HG03060 (cell line): ENCODE results near the gene SNTG2.
A peak's percentile ranks its signal among the peaks of the same experiment; 100 is the strongest.

ENCODE experiments used
- ATAC-seq: cut with Tn5 transposase; IDR thresholded peaks from one replicate; pipeline ENCODE4 v1.9.1; 2021; ENCODE audit warnings: low read depth, moderate number of reproducible peaks; ENCODE audit not compliant: unreplicated experiment

The SNTG2 gene

GRCh38 chr2:926259-926793 is 24.3 kb upstream of the SNTG2 start:
- no peak for ATAC-seq

DNA sequence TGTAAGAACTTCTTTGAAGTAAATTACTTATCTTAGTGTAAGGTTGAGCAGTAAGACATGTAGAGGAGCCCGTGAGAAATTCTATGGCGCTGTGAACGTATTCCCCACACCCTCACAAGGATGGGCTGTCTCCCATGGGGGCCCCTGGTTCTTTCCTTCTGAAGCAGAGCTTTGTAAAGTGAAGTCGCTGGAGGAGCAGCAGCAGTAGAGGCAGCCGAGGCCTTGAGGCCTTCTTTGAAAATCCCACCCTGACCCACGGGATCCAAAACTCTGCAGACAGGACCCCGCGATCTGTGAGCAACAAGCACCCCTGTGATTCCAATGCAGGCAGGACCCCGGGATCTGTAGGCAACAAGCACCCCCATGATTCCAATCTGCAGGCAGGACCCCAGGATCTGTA is 23.8 kb upstream of the SNTG2 start:
- no peak for ATAC-seq

GRCh38 chr2:929011-929735 is 21.5 kb upstream of the SNTG2 start:
- no peak for ATAC-seq

DNA sequence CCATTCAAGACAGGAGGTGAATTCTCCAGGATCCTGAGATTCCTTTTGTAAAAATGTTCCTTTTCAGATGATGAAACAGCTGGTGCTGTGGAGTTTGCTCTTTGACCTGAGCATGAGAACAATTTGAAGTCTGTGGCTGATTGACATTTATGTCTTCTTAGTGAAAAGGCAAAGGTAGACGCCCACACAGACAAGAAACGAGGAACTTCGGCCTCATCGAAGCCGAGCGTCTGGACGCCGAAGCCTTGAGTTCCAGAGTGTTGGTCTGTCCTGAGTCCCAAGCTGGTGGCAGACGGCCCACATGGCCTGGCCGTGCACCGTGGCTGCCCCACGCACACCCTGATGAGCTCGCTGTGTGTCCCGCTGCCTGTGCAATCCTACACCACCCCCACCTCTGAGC is 20.7 kb upstream of the SNTG2 start:
- no peak for ATAC-seq

DNA sequence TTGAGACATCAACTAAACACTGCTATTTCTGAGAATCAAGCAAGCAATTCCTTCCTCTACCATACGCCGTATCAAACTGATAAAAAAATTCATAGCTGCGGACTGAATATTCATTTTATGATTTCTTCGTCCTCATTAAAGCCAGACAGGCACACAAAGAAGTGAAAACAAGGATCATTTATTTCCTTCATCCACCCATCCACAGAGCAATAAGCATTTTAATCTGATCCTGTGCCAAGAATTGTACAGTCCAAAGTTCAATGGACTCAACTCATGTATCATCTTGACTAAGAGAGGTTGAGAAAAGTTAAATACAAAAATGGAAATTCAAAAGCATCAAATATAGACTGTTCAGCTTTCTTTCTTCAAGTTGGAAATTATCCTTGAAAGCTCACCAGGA is 19.7 kb upstream of the SNTG2 start:
- ATAC-seq = no peak

GRCh38 chr2:932320-933115 is 18.1 kb upstream of the SNTG2 start:
- ATAC-seq = no peak

GRCh38 chr2:933734-934295 is 16.8 kb upstream of the SNTG2 start:
- no peak for ATAC-seq

- no peak for ATAC-seq
Observed at GRCh38 chr2:937530-937929, 13.1 kb upstream of the SNTG2 start.

DNA sequence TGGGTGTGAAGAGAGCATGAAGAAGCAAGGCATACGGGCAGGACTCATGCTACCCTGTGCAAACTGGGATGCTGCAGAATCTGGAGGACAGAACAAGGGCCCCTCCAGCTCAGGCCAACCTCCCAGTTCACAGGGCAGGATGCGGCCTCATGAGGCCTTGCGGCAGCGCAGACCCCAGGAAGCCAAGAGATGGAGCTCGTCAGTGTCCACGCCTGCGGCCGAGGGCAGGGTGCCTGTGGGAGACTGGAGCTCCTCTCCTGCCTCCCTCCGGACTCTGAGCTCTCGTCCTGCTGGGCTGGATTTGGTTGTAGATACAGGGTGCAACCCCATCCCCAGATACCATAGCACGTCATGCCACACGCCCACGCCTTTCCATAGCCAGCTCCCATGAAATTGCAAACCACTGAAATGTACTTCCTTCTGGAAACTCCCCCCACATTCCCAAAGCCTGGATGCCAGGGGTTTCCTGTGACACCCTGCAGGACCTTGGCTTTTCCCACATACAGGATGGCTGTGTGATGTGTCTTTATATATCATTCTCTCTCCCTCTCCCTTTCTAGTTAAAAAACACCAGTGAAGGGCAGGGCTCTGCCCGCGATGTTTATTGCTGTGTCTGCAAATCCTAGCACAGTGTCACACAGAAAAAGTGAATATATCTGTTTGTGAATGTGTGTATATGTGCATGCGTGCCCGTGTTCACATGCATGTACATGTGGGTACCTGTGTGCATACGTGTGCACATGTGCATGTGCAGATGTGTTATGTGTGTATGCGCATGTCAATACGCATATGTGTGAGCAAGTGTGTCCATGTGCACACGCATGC is 12.3 kb upstream of the SNTG2 start:
- ATAC-seq = no peak

DNA sequence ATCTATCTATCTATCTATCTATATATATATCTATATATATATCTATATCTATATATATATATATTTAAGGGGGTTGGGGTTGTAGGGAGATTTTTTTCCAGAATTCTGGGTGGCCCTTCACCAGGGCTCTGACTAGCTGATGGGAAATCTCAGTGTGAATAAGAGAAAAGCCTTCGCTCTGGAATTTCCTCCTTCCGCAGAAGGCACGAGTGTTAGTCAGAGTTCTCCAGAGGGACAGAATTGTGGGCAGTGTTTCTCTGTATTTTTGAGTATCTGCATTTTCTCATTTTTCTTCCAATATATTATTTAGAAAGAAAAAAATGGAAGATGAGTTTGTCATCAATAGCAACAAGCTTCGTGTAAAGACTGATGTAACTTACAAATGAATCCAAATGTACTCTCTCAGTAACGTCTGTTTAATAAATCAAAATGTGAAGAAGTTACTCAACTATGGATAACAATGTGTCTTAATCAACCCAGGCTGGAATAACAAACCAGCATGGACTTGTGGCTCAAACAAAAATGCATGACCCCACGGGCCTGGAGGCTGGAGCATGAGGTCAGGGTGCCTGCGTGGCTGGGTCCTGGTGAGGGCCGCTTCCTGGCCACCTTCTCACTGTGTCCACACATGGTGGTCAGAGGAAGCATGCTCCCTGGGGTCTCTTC is 10.6 kb upstream of the SNTG2 start:
- ATAC-seq = no peak

DNA sequence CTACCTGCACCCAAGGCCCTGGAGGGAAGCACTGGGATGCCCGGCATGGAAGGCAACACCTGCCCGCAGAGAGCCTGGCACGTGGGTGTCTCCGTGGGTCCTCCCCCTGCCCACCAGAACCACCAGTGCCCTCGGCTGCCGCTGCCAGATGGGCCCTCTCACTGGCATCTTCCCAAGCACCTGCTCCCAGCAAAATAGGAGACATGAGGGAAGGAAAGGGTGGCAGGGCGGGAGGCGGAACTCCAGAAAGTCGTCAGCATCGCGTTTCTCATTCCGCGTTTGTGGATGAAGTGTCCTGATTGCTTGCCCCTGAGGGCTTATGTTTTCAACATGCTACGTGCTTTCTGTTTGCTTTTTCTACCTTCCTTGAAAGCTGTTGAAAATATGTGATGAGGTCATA is 8.8 kb upstream of the SNTG2 start:
- no peak for ATAC-seq

GRCh38 chr2:942775-943460 is 7.7 kb upstream of the SNTG2 start:
- no peak for ATAC-seq

DNA sequence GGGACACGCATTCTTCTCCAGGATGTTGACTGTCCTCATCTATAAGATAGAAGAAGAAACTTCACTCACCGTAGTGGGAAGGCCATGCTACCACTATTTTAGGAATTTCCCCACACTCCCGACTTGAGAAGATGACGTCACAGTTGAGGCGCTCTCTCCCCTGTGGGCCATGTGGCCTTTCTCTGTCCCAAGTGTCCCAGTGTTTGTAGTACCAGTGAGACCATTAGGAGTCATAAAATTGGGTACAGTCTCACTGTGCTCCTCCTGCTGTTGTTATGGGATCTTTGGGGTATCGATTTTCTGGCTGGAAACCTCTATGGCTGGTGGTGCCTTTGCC is 7.2 kb upstream of the SNTG2 start:
- no peak for ATAC-seq

DNA sequence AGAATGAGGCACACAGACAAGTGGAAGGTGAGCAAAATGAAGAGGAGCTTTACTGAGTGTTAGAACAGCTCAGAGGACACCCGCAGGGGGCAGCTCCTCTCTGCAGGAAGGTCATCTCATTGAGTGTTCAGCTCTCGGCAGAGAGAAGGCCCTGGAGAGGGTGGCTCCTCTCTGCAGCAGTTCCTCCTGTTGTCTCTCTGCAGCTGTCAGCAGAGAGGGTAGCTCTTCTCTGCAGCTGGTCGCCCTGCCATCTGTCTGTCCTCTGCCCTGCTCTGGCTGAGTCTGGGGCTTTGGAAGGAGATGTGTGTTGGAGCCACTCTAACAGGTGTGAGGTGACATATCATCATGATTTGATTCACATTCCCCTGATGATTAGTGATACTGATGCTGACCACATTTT is 6.8 kb upstream of the SNTG2 start:
- no peak for ATAC-seq

- ATAC-seq = no peak
Observed at GRCh38 chr2:944693-945092, 6.0 kb upstream of the SNTG2 start.

DNA sequence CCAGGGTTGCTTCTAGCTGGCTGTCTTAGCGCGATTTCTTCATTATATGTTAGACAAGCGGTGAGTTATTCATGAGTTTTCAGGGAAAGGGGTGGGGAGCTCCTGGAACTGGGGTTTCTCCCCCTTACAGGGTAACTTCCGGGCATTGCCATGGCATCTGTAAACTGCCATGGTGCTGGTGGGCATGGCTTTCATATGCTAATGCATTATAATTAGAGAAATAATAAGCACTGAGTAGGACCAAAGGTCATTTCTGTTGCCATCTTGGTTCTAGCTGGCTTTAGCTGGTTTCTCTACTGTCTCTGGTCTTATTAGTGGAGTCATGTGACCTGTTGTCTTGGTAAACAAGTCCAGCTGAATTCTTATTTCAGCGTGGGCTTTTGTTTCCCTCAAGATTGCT is 5.5 kb upstream of the SNTG2 start:
- ATAC-seq = no peak

- peak; percentile 39 for ATAC-seq
Observed at GRCh38 chr2:946073-946948, 4.3 kb upstream of the SNTG2 start.

DNA sequence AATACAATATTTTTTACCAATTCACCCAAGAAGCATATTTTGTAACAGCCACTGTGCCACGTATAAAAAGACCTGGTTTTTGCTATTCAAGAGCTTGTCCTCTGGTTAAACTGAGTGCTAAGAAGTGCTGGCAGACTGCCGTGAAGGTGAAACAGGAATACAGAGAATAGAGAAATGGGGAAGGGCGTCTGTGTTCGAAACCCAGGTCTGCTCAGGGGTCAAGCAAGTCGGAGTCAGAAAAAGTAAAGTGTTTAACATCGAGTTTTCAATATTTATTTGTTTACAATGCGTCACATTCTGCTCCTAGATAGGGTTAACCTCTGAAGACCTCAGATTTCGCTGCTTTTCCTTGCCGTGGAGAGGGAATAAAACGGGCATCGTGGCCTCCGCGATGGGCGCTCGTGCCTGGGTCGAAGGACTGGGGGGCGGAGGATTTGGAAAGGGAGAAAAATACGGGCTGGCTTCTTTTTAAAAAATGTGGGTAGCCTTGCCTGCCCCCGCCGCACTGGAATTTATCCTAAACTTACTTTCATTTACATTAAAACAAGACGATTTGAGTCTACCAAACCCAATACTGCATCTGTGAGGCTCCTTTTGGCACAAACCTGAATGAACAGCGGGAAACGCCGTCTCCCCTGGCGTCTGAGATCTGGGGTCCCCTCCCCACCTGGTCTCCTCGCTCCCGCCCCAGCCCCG is 1.1 kb upstream of the SNTG2 start:
- no peak for ATAC-seq
